Pancreas (tissue), 10 donors: ENCODE data around the gene IQGAP1. TPM values are rescaled to one million over a fixed set of nuclear protein-coding genes. Genes with fewer than 3 reads are reported as not detected.
"Not testable (repeated sequence)": the region's sequence is repeated elsewhere in the genome, so short reads cannot be mapped to it uniquely, and the experiment has no call there.

Experiments
- ATAC-seq, 4 donors: fragments of 200-7000 bp; cut with Tn5 transposase; one replicate each; pipeline versions ENCODE4 v1.8.0 to v1.9.1; 2020; ENCODE audit warnings: mild to moderate bottlenecking in 4 of 4, moderate library complexity in 4 of 4
- DNase-seq, 6 donors: peaks; one replicate each; pipeline ENCODE4 v3.0.0-alpha.2; 2020
- FAIRE-seq: peaks from 2 replicates; lab custom pipeline; 2012; peaks lifted over from hg19 to GRCh38; lab: Jason Lieb, UNC
- H3K27ac ChIP-seq, 4 donors: fragments of 200-600 bp; sonication (generic); 1 replicate in 3 of 4; 2 replicates in 1 of 4; pipeline versions ENCODE4 v1.5.0 to v1.8.0; 2020
- H3K27me3 ChIP-seq, 4 donors: fragments of 200-600 bp; one replicate each; pipeline ENCODE4 v1.8.0; 2021
- H3K36me3 ChIP-seq, 3 donors: fragments of 200-600 bp; sonication (generic) in 1 of 3; one replicate each; pipeline versions ENCODE4 v1.5.0 to v1.8.0; 2020 to 2021
- H3K4me1 ChIP-seq, 3 donors: fragments of 200-600 bp; one replicate each; pipeline ENCODE4 v1.8.0; 2021
- H3K4me3 ChIP-seq, 4 donors: fragments of 200-600 bp; sonication (generic) in 2 of 4; one replicate each; pipeline versions ENCODE4 v1.5.0 to v1.8.0; 2020 to 2021
- H3K9me3 ChIP-seq, 4 donors: fragments of 200-600 bp; one replicate each; pipeline ENCODE4 v1.8.0; 2021
- CTCF ChIP-seq, 4 donors: fragments of 200-600 bp; sonication (generic) in 3 of 4; IDR thresholded peaks; one replicate each; pipeline versions ENCODE4 v1.5.0 to v1.8.0; 2021; ENCODE audit warnings: antibody characterized with exemption in 4 of 4
- WGBS, 2 donors: extraction: QIAGEN DNeasy Blood & Tissue Kit; methylation state at CpG; one replicate each; pipeline ENCODE4 v1.1.7; 2013; 5-methylcytosine and 5-hydroxymethylcytosine counted together
- intact Hi-C, 3 donors: fragments of 100-400 bp; cut with DNase I; formaldehyde crosslinking; loops; one replicate each; pipeline versions ENCODE4 v1.11.1 to v1.14.2; 2022
- polyA plus RNA-seq, 2 donors: library from polyadenylated mRNA; stranded (reverse); fragments of 200-250 nt; gene quantifications; one replicate each; pipeline ENCODE4 v1.2.3, GENCODE V29; 2013
- total RNA-seq, 6 donors: library from RNA; stranded (reverse); fragmentation: NEBNext Ultra II Directional in 4 of 6; extraction: Animal tissue kit (Norgen Biotek cat#: 25700) in 4 of 6; gene quantifications; one replicate each; pipeline versions ENCODE4 v1.2.1 to v1.2.4, GENCODE V29; 2021 to 2023
- donor health status: healthy with polysubstance abuse.
- donor health status: DM: no; HTN: no; CAD: no; lungs with moderate emphysema.
- donor health status: DM: no; HTN: no; CAD: no.
- donor health status: control.
- donor health status: control.
- donor health status: Bipolar disorder and iron deficiency.
- donor health status: DM: yes; HTN: yes; CAD: no.
- donor health status: DM: no; HTN: no; CAD: no.
- donor health status: DM: no; HTN: no; CAD: no.
- donor health status: DM: yes; HTN: yes; CAD: no.

The IQGAP1 gene
- total and polyA plus RNA-seq, 8 donors, result 20.6 to 103 (median 43.3) TPM

- Histone ChIP-seq H3K4me1 (no peaks in the 10 kb centered on the region), H3K27ac (no peak overlapping the region), H3K4me3 (no peak overlapping the region), H3K27me3 (no peaks in the 10 kb centered on the region), H3K9me3 (no peaks in the 10 kb centered on the region), H3K36me3 (no peaks in the 10 kb centered on the region)
- WGBS, 2 donors, result 78 to 84% methylated on average over 5 of the region's 5 CpGs
- no peak for TF ChIP-seq CTCF (IDR thresholded peaks at IDR 0.05)
- no peak for DNase-seq
- ATAC-seq, result no peak
- FAIRE-seq, result no peak
- intact Hi-C loops, result no loop called here
Observed at GRCh38 chr15:90520365-90520764, 132.3 kb downstream of the IQGAP1 start.

GRCh38 chr15:90523373-90523772, 135.3 kb downstream of the IQGAP1 start:
- FAIRE-seq (no peak), DNase-seq (no peak), ATAC-seq (no peak)
- no peaks in the 10 kb centered on the region for H3K27me3 ChIP-seq
- H3K4me3 ChIP-seq, result no peak overlapping the region
- no peaks in the 10 kb centered on the region for H3K9me3 ChIP-seq
- H3K36me3 ChIP-seq, result no peaks in the 10 kb centered on the region
- no peak for TF ChIP-seq CTCF (IDR thresholded peaks at IDR 0.05)
- H3K27ac ChIP-seq, result no peak overlapping the region
- WGBS, 2 donors, result 88 to 93% methylated on average over 3 of the region's 3 CpGs
- H3K4me1 ChIP-seq, result no peaks in the 10 kb centered on the region
- intact Hi-C loops, result no loop called here

- WGBS, 2 donors, result 77 to 80% methylated on average over 6 of the region's 6 CpGs
- FAIRE-seq, result not testable (repeated sequence)
Observed at GRCh38 chr15:90524018-90524803, 136.2 kb downstream of the IQGAP1 start.

GRCh38 chr15:90529011-90529370, 140.9 kb downstream of the IQGAP1 start:
- 76 to 80% methylated on average over 15 of the region's 15 CpGs for WGBS, 2 donors
- peak overlapping the region in 2 of 4 donors; percentile 48 to 78 for H3K4me3 ChIP-seq
- DNase-seq (peak in 2 of 6 donors; percentile 51 to 53), FAIRE-seq (no peak), ATAC-seq (no peak)
- H3K36me3 ChIP-seq, result no peaks in the 10 kb centered on the region
- peak overlapping the region; percentile 58 to 82 (median 74) for H3K27ac ChIP-seq
- no peak for TF ChIP-seq CTCF (IDR thresholded peaks at IDR 0.05)
- H3K4me1 ChIP-seq, result peaks cover 0 to 14% (median 13%) of the 10 kb centered on the region in 3 donors
- no peaks in the 10 kb centered on the region for H3K27me3 ChIP-seq
- intact Hi-C loops, result no loop called here
- no peaks in the 10 kb centered on the region for H3K9me3 ChIP-seq

More at GRCh38 chr15:90524018-90524803, 136.2 kb downstream of the IQGAP1 start:
- H3K4me3 ChIP-seq, ATAC-seq, H3K27me3 ChIP-seq, DNase-seq, H3K36me3 ChIP-seq, intact Hi-C loops, H3K27ac ChIP-seq, H3K4me1 ChIP-seq, H3K9me3 ChIP-seq: not testable (repeated sequence)

- Histone ChIP-seq H3K27ac (peak within 1 kb of the TSS; percentile 58 to 82 (median 74)), H3K27me3 (no peaks in the 10 kb centered on the region), H3K9me3 (no peaks in the 10 kb centered on the region), H3K4me3 (peak within 1 kb of the TSS; percentile 48 to 78 (median 66)), H3K36me3 (no peaks in the 10 kb centered on the region), H3K4me1 (peaks cover 0 to 14% (median 13%) of the 10 kb centered on the region in 3 donors)
- FAIRE-seq, result no peak
- WGBS, 2 donors, result 3 to 4% methylated on average over 79 to 104 of the region's 104 CpGs
- peak; percentile 87 to 92 (median 89) for ATAC-seq
- intact Hi-C loops, result no loop called here
- TF ChIP-seq CTCF (IDR thresholded peaks at IDR 0.05), result no peak
- DNase-seq, result peak; percentile 43 to 85 (median 54)
Observed at GRCh38 chr15:90529371-90530249, 141.6 kb downstream of the IQGAP1 start, which contains the start of gene CRTC3. CRTC3 (plus strand) TSS chr15:90529923; CDS start chr15:90530072, 149 bp downstream.
